ENCODE results near the gene C11orf98.

DNA sequence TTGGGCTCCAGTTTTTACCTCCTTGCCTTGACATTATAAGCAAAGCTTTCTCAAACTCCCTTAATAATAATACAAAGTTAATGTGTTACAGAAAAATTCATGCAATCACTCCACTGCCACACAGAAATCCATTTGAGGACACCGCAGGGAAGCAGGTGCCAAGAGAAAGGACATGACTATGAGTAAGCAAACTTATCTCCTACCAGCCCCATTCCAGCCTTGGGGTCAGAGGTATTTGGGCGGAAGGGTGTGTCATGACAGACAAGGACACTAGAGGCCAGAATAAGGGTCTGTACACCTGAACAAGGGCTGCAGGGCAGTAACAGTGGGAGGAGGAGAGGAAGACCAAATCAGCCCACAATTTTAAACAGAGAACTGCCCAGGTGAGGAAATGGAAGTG lies 48.3 kb upstream of the C11orf98 start:
- TF ChIP-seq SUZ12 (IDR thresholded peaks at IDR 0.05): no peak
- no peak for TF ChIP-seq FOXA1 (IDR thresholded peaks at IDR 0.05)
- TF ChIP-seq FOXK2 (IDR thresholded peaks at IDR 0.05): no peak
- TF ChIP-seq SP1 (IDR thresholded peaks at IDR 0.05): no peak
